AG09319 (cell line): ENCODE measurements around the gene RCOR1.

Experiments
- DNase-seq: peaks from one replicate; pipeline ENCODE4 v3.0.0-alpha.2; 2010; ENCODE audit warnings: low read depth; ENCODE audit errors: extremely low read depth
- CTCF ChIP-seq: IDR thresholded peaks from 2 replicates; pipeline ENCODE4 v1.5.1; 2011; ENCODE audit warnings: low read depth, mild to moderate bottlenecking, inconsistent platforms, low read length, moderate library complexity

RCOR1 gene

GRCh38 chr14:102602421-102603292, 10.2 kb downstream of the RCOR1 start:
- no peak for TF ChIP-seq CTCF
- no peak for DNase-seq

GRCh38 chr14:102603293-102603907, 11.0 kb downstream of the RCOR1 start:
- TF ChIP-seq CTCF, result no peak
- no peak for DNase-seq

- no peak for TF ChIP-seq CTCF
- DNase-seq, result no peak
These were observed 11.7 kb downstream of the RCOR1 start for GRCh38 chr14:102604183-102604582.

GRCh38 chr14:102605029-102605428, 12.6 kb downstream of the RCOR1 start:
- no peak for TF ChIP-seq CTCF
- DNase-seq, result no peak

GRCh38 chr14:102606296-102606695, 13.8 kb downstream of the RCOR1 start:
- no peak for DNase-seq
- TF ChIP-seq CTCF, result no peak

- no peak for TF ChIP-seq CTCF
- DNase-seq, result no peak
These were observed 15.6 kb downstream of the RCOR1 start for GRCh38 chr14:102608064-102608446.
